Karpas-422 (cell line): ENCODE measurements around the gene PAXX. TPM values are rescaled to one million over a fixed set of nuclear protein-coding genes. Genes with fewer than 3 reads are reported as not detected.

Experiments
- DNase-seq: peaks from one replicate; pipeline ENCODE4 v3.0.0-alpha.2; 2015
- H2AFZ ChIP-seq: fragments of 200-600 bp; sonication (generic); 2 replicates; pipeline ENCODE4 v1.6.1; 2014; ENCODE audit warnings: antibody characterized with exemption, low read length, mixed read lengths
- H3K27ac ChIP-seq: fragments of 200-600 bp; sonication (generic); 2 replicates; pipeline ENCODE4 v1.5.1; 2014; ENCODE audit warnings: mild to moderate bottlenecking, low read length, moderate library complexity
- H3K27me3 ChIP-seq: fragments of 200-600 bp; sonication (generic); 2 replicates; pipeline ENCODE4 v1.6.1; 2014; ENCODE audit warnings: low read length, mixed read lengths
- H3K36me3 ChIP-seq: fragments of 200-600 bp; sonication (generic); 2 replicates; pipeline ENCODE4 v1.6.1; 2014; ENCODE audit warnings: low read length, mixed read lengths; ENCODE audit not compliant: insufficient read depth
- H3K4me1 ChIP-seq: fragments of 200-600 bp; sonication (generic); 2 replicates; pipeline ENCODE4 v1.6.1; 2014; ENCODE audit warnings: mild to moderate bottlenecking, low read length, mixed read lengths
- H3K4me2 ChIP-seq: fragments of 200-600 bp; sonication (generic); 2 replicates; pipeline ENCODE4 v1.6.1; 2014; ENCODE audit warnings: low read length, low read depth, mild to moderate bottlenecking; ENCODE audit not compliant: poor library complexity, severe bottlenecking
- H3K4me3 ChIP-seq: fragments of 200-600 bp; sonication (generic); 2 replicates; pipeline ENCODE4 v1.5.1; 2014; ENCODE audit warnings: mild to moderate bottlenecking, antibody characterized with exemption, low read length, mixed read lengths
- H3K79me2 ChIP-seq: fragments of 200-600 bp; sonication (generic); 2 replicates; pipeline ENCODE4 v1.6.1; 2014; ENCODE audit warnings: mild to moderate bottlenecking, low read length, mixed read lengths
- H3K9ac ChIP-seq: fragments of 200-600 bp; sonication (generic); 2 replicates; pipeline ENCODE4 v1.6.0; 2014; ENCODE audit warnings: low read length
- H3K9me2 ChIP-seq: fragments of 200-600 bp; sonication (generic), shearing (Covaris generic); replicated peaks from 2 replicates; pipeline ENCODE4 v1.6.0; 2014; ENCODE audit warnings: mild to moderate bottlenecking, low read length, moderate library complexity; ENCODE audit not compliant: insufficient read depth
- H3K9me3 ChIP-seq: fragments of 300-700, 200-600 bp; sonication (generic); 2 replicates; pipeline ENCODE4 v1.6.1; 2014; ENCODE audit warnings: low read length, mixed read lengths
- H4K20me1 ChIP-seq: fragments of 200-600 bp; sonication (generic); 2 replicates; pipeline ENCODE4 v1.6.1; 2014; ENCODE audit warnings: mild to moderate bottlenecking, antibody characterized with exemption, low read length, low read depth; ENCODE audit not compliant: insufficient read depth
- total RNA-seq: library from RNA; depleted of rRNA; stranded (reverse); fragments of >200 nt; shearing (Covaris generic); gene quantifications from 2 replicates; pipeline ENCODE4 v1.2.3, GENCODE V29; 2014; ENCODE audit warnings: low replicate concordance

PAXX gene
- total RNA-seq, 1 experiment from 2014 or later: 20.1 TPM

DNA sequence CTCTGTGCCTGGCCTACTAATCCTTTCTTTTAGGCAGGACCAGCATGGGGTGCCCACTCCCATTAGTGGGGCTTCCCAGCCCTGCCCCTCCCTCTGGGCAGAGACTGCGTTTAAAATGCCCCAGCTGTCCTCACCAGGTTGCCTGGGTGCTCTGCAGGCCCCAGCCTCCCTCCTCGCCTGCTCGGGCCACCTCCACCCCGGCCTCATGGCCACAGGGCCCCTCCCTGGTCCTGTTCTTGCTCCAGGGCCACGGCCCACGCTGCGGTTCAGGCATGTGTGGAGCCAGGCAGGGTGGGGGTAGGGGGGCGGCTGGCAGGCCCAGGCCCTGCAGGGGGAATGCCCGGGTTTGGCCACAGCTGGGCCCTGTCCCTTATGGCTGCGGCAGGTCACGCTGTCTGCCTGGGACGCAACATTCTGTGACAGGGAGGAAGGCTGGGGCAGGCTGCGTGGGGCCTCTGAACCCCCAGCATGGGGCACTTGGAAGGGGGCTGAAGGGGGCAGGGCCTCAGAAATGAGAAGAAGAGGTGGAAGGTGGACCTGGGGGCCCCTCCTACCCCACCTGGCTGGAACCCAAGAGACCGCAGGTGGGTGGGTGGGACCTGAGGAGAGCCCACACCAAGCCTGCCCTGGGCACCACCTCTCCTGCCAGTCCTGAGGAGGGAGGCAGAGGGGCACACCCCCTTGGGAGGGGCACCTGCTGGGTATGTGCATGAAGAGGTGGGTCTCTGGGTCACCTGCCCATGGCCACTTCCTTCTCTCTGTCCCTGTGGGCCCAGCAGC, 40.5 kb upstream of the PAXX start, which contains the start of gene LCN12:
TSS of gene LCN12 (plus strand) at position 733 of the 780 bp plus-strand sequence. CDS start 55 bp downstream, outside the sequence.
- Histone ChIP-seq H3K4me3 (no peak within 1 kb of the TSS), H3K4me2 (no peak within 1 kb of the TSS), H3K79me2 (no peaks in the 10 kb centered on the region), H3K4me1 (peaks cover 17% of the 10 kb centered on the region), H2AFZ (no peak within 1 kb of the TSS), H4K20me1 (no peaks in the 10 kb centered on the region), H3K27me3 (no peaks in the 10 kb centered on the region), H3K9me3 (no peaks in the 10 kb centered on the region), H3K27ac (no peak within 1 kb of the TSS), H3K9me2 (no peaks in the 10 kb centered on the region), H3K9ac (no peak within 1 kb of the TSS), H3K36me3 (no peaks in the 10 kb centered on the region)
- DNase-seq: no peak

DNA sequence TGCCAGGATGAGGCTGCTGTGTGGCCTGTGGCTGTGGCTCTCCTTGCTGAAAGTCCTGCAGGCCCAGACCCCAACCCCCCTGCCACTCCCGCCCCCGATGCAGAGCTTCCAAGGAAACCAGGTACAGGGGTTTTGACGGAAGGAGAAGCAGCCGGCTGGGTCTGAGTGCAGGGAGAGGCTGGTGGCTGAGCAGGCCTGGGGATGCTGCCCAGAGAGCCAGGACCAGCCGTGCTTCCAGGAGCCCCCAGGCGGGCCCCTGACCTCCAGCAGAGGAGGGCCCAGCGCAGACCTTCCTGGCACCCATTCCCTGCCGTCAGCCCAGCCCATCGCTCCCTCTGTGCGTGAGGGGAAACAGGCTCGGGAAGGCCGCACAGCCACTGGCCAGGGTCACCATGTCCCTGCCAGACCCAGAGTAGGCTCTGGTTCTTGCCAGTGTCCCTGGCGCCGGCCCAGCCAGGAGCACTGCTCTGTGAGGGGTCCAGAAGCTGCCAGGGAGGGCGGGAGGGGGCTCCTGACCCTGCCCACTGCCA, 39.8 kb upstream of the PAXX start:
- Histone ChIP-seq H3K27ac (no peak overlapping the region), H3K9me3 (no peaks in the 10 kb centered on the region), H3K36me3 (no peaks in the 10 kb centered on the region), H3K4me1 (peaks cover 17% of the 10 kb centered on the region), H2AFZ (no peak overlapping the region), H3K4me2 (no peak overlapping the region), H3K4me3 (no peak overlapping the region), H3K9ac (no peak overlapping the region), H4K20me1 (no peaks in the 10 kb centered on the region), H3K79me2 (no peaks in the 10 kb centered on the region), H3K27me3 (no peaks in the 10 kb centered on the region), H3K9me2 (no peaks in the 10 kb centered on the region)
- no peak for DNase-seq

DNA sequence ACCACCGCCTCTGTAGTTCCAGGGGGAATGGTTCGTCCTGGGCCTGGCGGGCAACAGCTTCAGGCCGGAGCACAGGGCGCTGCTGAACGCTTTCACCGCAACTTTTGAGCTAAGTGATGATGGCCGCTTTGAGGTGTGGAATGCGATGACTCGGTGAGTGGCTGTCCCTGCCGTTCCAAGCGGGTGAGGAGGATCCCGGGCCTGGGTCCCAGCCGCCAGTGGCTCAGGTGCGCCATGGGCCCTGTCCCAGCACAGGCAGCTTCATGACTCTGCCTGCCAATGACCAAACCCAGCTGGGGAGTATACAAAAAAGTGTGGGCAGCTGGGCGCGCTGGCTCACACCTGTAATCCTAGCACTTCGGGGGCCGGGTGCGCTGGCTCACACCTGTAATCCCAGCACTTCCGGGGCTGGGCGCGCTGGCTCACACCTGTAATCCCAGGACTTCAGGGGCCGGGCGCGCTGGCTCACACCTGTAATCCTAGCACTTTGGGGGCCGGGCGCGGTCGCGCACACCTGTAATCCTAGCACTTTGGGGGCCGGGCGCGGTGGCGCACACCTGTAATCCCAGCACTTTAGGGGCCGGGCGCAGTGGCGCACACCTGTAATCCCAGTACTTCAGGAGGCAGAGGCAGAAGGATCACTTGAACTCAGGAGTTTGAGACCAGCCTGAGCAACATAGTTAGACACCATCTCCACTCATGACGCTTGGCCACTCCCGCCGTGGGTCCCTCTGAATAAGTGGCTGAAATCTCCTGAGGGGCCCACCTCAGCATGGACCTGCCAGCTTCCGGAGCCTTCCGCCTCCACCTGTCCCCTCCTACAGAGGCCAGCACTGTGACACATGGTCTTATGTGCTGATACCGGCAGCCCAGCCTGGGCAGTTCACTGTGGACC, 39.1 kb upstream of the PAXX start:
- Histone ChIP-seq H3K4me1 (peaks cover 14% of the 10 kb centered on the region), H3K36me3 (no peaks in the 10 kb centered on the region), H3K79me2 (no peaks in the 10 kb centered on the region), H4K20me1 (no peaks in the 10 kb centered on the region), H3K4me2 (no peak overlapping the region), H3K9ac (no peak overlapping the region), H3K27me3 (no peaks in the 10 kb centered on the region), H3K27ac (no peak overlapping the region), H3K9me3 (no peaks in the 10 kb centered on the region), H3K4me3 (no peak overlapping the region), H3K9me2 (no peaks in the 10 kb centered on the region), H2AFZ (no peak overlapping the region)
- DNase-seq: no peak

DNA sequence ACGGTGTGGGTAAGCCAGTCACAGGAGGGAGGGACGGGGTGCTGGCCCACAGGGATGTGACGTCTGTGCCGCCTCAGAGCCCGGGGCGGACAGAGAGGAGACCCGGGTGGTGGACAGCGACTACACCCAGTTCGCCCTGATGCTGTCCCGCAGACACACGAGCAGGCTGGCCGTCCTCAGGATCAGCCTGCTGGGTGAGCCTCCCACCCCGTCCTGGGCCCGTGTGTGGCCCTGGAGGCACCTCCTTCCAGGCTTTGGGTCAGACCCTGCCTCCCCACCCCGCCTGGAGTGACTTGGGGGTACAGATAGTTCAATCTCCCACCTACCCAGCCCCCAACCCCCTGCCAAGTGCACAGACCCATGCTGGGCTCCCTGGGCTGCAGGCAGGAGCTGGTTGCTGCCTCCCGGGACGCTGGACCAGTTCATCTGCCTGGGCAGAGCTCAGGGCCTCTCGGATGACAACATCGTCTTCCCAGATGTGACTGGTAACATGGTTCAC, 38.4 kb upstream of the PAXX start:
- Histone ChIP-seq H4K20me1 (no peaks in the 10 kb centered on the region), H2AFZ (no peak overlapping the region), H3K9ac (no peak overlapping the region), H3K4me2 (no peak overlapping the region), H3K27me3 (no peaks in the 10 kb centered on the region), H3K4me1 (peaks cover 12% of the 10 kb centered on the region), H3K36me3 (no peaks in the 10 kb centered on the region), H3K27ac (no peak overlapping the region), H3K79me2 (no peaks in the 10 kb centered on the region), H3K9me2 (no peaks in the 10 kb centered on the region), H3K4me3 (no peak overlapping the region), H3K9me3 (no peaks in the 10 kb centered on the region)
- no peak for DNase-seq

DNA sequence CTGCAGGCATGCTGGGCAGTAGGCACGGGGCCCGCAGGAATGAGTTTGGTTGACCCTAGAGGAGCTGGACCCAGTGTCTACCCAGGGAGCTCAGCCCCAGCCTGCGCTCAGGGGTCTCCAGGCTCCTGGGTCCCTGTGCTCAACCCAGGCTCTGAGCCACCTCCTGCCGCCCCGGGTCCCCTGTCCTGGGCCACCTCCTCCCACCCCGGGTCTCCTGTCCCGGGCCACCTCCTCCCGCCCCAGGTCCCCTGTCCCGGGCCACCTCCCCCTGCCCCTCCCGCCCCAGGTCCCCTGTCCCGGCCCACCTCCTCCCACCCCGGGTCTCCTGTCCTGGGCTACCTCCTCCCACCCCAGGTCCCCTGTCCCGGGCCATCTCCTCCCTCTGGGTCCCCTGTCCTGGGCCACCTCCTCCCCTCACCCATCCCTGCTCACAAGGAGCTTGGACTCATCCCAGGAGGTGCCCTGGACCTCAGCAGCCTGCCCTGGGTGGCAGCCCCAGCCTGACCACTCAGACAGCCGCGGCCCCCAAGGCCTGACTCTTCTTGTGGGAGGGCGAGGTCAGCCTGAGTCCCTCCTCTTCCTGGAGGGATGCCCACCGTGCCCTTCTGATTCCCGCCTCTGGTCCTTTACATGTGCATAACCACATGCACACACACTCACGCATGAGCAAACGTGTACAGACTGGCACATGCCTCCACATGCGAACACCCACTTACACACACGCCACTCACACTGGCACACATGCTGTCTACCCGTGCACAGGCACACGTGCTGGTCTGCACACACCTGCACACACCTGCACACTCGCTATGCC, 37.7 kb upstream of the PAXX start:
- Histone ChIP-seq H3K79me2 (no peaks in the 10 kb centered on the region), H3K4me3 (no peak overlapping the region), H3K9ac (no peak overlapping the region), H3K9me2 (no peaks in the 10 kb centered on the region), H2AFZ (no peak overlapping the region), H3K27ac (no peak overlapping the region), H3K4me2 (no peak overlapping the region), H3K27me3 (no peaks in the 10 kb centered on the region), H3K9me3 (no peaks in the 10 kb centered on the region), H3K36me3 (no peaks in the 10 kb centered on the region), H4K20me1 (no peaks in the 10 kb centered on the region), H3K4me1 (peaks cover 8% of the 10 kb centered on the region)
- DNase-seq: no peak

DNA sequence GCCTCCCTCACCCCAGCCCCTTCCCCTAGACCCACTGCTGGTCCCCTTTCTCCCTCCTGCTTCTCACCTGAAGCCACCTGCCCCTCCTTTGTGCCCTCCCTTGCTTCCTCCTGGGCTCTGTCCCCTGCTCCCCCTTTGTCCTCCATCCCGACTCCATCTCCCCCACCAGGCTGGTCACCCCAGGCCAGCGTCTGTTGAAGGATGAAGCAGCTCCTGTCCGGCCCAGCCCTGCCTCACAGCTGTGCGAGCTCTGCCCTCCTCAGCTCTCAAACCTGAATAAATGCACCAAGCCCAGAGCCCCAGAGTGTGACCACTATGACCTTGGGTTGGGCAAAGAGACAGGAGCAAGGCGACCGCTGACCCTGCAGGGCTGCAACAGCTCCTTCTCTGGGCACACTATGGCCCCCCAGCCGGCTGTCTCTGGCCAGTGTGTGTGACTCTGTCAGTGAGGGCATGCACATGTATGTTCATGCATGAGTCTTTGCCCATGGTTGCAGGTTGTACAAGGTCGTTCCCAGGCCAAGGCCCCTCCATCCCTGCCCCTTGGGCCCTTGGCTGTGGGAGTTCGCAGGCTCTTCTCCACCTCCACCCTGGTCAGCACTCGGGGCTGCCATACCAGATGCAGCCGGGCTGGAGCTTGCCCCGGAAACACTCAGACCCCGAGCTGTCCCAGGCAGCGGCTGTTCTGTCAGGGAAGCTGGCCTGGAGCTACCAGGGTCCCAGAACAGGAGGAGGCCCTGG, 36.9 kb upstream of the PAXX start:
- Histone ChIP-seq H3K79me2 (no peaks in the 10 kb centered on the region), H3K4me1 (peaks cover 3% of the 10 kb centered on the region), H3K4me3 (no peak overlapping the region), H4K20me1 (no peaks in the 10 kb centered on the region), H3K9me3 (no peaks in the 10 kb centered on the region), H3K27me3 (no peaks in the 10 kb centered on the region), H3K9ac (no peak overlapping the region), H3K27ac (no peak overlapping the region), H3K9me2 (no peaks in the 10 kb centered on the region), H2AFZ (no peak overlapping the region), H3K36me3 (no peaks in the 10 kb centered on the region), H3K4me2 (no peak overlapping the region)
- DNase-seq: no peak

DNA sequence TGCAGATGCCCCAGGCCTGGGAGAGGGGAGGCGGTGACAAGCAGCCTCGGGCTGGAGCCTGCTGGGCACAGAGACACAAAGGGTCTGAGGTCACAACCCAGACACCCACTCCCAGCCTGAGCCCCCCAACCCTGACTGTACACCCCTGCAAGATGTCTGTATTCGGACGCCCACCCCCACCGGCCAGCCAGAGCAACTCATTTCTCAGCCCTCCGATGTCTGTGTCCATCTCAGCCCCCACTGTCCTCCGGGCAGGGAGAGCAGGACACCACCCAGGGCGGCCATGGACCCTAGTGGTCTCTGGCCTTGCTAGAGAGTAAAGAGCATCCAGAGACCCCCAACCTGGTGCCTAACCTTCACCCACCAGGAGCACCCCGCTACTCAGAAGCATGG, 36.3 kb upstream of the PAXX start:
- no peak overlapping the region for H3K9ac ChIP-seq
- H3K9me2 ChIP-seq: no peaks in the 10 kb centered on the region
- H3K27ac ChIP-seq: no peak overlapping the region
- H4K20me1 ChIP-seq: 0 out of 2 replicates have a peak, but pooled peaks cover 2% of the 10 kb centered on the region
- H3K36me3 ChIP-seq: no peaks in the 10 kb centered on the region
- no peak overlapping the region for H3K4me2 ChIP-seq
- H2AFZ ChIP-seq: no peak overlapping the region
- H3K9me3 ChIP-seq: no peaks in the 10 kb centered on the region
- no peaks in the 10 kb centered on the region for H3K27me3 ChIP-seq
- no peaks in the 10 kb centered on the region for H3K4me1 ChIP-seq
- DNase-seq: no peak
- no peaks in the 10 kb centered on the region for H3K79me2 ChIP-seq
- no peak overlapping the region for H3K4me3 ChIP-seq
